Measurements from ENCODE around the gene BLVRA.
"Not testable (repeated sequence)": the region's sequence is repeated elsewhere in the genome, so short reads cannot be mapped to it uniquely, and the experiment has no call there.

GRCh38 chr7:43773268-43773667 is 14.8 kb downstream of the BLVRA start:
- not testable (repeated sequence) for TF ChIP-seq YY1 (IDR thresholded peaks at IDR 0.05; ENCODE audit: insufficient read depth, insufficient read length); ZNF274 (IDR thresholded peaks at IDR 0.05; ENCODE audit: low read depth, low read length); SUZ12 (IDR thresholded peaks at IDR 0.05; ENCODE audit: extremely low read depth, insufficient read depth, insufficient read length)
